Fibroblast of mammary gland (primary cell): ENCODE data around the gene MOB4.
"Not testable (repeated sequence)": the region's sequence is repeated elsewhere in the genome, so short reads cannot be mapped to it uniquely, and the experiment has no call there.

Experiments
- DNase-seq: peaks from one replicate; pipeline ENCODE4 v3.0.0-alpha.2; 2010; ENCODE audit warnings: low read depth
- H3K4me3 ChIP-seq: 2 replicates; pipeline ENCODE4 v1.5.1; 2011; ENCODE audit warnings: low read depth, mild to moderate bottlenecking, low read length, moderate library complexity; ENCODE audit not compliant: control insufficient read depth
- CTCF ChIP-seq: conservative IDR thresholded peaks from 2 replicates; pipeline ENCODE4 v1.5.1; 2011; ENCODE audit warnings: low read depth, low read length, inconsistent platforms; ENCODE audit not compliant: control insufficient read depth, insufficient read depth

MOB4 gene

DNA sequence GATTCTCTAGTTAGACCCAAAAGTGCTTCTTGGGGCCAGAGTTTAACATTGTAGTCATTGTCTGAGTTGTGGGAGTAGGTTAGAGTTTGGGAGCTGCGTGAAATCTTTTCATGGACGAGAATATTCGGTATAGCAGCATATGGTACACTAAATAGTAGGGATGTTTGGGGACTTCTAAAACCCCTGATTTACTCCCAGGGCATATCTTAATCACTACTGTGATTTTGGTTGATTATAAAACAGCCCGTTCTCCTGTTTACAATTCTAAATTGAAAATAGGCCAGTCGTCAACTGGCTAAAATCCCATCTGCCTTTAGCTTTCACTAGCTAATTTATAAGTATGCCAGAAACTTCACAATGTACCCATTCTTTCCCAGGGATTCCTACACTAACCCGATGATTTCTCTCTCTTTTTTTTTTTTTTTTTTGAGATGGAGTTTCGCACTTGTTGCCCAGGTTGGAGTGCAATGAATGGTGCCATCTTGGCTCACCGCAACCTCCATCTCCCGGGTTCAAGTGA is 44.3 kb downstream of the MOB4 start:
- no peak overlapping the region for H3K4me3 ChIP-seq
- no peak for TF ChIP-seq CTCF
- no peak for DNase-seq

GRCh38 chr2:197571627-197572271 is 55.9 kb downstream of the MOB4 start:
- TF ChIP-seq CTCF, result no peak
- peak; percentile 68 for DNase-seq
- no peak overlapping the region for H3K4me3 ChIP-seq

DNA sequence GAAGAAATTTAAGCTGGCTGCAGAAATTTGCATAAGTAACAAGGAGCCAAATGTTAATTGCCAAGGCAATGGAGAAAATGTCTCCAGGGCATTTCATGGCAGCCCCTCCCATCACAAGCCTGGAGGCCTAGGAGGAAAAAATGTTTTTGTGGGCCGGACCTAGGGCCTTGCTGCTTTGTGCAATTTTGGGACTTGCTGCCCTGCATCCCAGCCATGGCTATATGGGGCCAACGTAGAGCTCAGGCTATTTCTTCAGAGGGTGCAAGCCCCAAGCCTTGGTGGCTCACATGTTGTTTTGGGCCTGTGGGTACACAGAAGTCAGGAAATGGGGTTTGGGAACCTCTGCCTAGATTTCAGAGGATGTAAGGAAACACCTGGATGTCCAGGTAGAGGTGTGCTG is 57.7 kb downstream of the MOB4 start:
- no peak for DNase-seq
- no peak overlapping the region for H3K4me3 ChIP-seq
- TF ChIP-seq CTCF, result no peak

GRCh38 chr2:197575987-197576386 is 60.1 kb downstream of the MOB4 start:
- peak; percentile 79 for DNase-seq
- no peak for TF ChIP-seq CTCF
- H3K4me3 ChIP-seq, result no peak overlapping the region

- peak; percentile 79 for DNase-seq
- H3K4me3 ChIP-seq, result no peak overlapping the region
- TF ChIP-seq CTCF, result no peak
Measured at GRCh38 chr2:197576631-197577030, 60.8 kb downstream of the MOB4 start.

- no peak overlapping the region for H3K4me3 ChIP-seq
- TF ChIP-seq CTCF, result no peak
- DNase-seq, result no peak
Measured at GRCh38 chr2:197577446-197577845, 61.6 kb downstream of the MOB4 start.

DNA sequence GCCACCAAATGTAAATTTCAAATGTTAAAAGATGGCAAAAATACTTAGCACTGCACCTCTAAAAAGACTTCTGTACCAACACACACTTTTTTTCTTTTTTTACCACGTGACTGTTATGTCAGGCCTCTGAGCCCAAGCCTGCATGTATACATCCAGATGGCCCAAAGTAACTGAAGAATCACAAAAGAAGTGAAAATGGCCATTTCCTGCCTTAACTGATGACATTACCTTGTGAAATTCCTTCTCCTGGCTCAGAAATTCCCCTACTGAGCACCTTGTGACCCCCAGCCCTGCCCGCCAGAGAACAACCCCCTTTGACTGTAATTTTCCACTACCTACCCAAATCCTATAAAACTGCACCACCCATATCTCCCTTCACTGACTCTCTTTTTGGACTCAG is 62.4 kb downstream of the MOB4 start:
- H3K4me3 ChIP-seq, DNase-seq: not testable (repeated sequence)

DNA sequence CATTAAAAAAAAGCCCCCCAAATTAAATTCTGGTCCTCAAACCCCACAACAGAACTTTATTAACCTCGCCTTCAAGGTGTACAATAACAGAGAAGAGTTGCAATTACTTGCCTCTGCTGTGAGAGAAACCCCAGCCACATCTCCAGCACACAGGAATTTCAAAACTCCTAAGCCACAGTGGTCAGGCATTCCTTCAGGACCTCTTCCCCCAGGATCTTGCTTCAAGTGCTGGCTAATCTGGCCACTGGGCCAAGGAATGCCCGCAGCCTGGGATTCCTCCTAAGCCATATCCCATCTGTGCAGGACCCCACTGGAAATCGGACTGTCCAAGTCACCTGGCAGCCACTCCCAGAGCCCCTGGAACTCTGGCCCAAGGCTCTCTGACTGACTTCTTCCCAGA is 64.3 kb downstream of the MOB4 start:
- DNase-seq, H3K4me3 ChIP-seq: not testable (repeated sequence)

DNA sequence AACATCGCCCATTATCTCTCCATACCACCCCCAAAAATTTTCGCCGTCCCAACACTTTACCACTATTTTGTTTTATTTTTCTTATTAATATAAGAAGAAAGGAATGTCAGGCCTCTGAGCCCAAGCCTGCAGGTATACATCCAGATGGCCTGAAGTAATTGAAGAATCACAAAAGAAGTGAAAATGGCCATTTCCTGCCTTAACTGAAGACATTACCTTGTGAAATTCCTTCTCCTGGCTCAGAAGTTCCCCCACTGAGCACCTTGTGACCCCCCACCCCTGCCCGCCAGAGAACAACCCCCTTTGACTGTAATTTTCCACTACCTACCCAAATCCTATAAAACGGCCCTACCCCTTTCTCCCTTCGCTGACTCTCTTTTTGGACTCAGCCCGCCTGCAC is 71.4 kb downstream of the MOB4 start:
- DNase-seq, H3K4me3 ChIP-seq: not testable (repeated sequence)
